Mesothelial cell of epicardium (in vitro differentiated cells): ENCODE data around the gene DNM3. TPM values are rescaled to one million over a fixed set of nuclear protein-coding genes. Genes with fewer than 3 reads are reported as not detected.

Experiments used
- DNase-seq, 2 experiments: peaks; one replicate each; pipeline ENCODE4 v3.0.0; 2021; ENCODE audit warnings: low spot score in 2 of 2; ENCODE audit not compliant: unreplicated experiment in 2 of 2
- H3K27ac Mint-ChIP-seq: 2 replicates; pipeline ENCODE4 v1.8.0; 2021; ENCODE audit warnings: mixed read lengths
- H3K27me3 Mint-ChIP-seq: 2 replicates; pipeline ENCODE4 v1.8.0; 2021; ENCODE audit warnings: low read depth, mixed read lengths
- H3K36me3 Mint-ChIP-seq: 2 replicates; pipeline ENCODE4 v1.8.0; 2021; ENCODE audit warnings: mixed read lengths
- H3K4me1 Mint-ChIP-seq: 2 replicates; pipeline ENCODE4 v1.8.0; 2021; ENCODE audit warnings: mixed read lengths
- H3K4me3 Mint-ChIP-seq: 2 replicates; pipeline ENCODE4 v1.8.0; 2021; ENCODE audit warnings: mild to moderate bottlenecking, moderate library complexity, mixed read lengths
- H3K9me3 Mint-ChIP-seq: 2 replicates; pipeline ENCODE4 v1.8.0; 2021; ENCODE audit warnings: mixed read lengths
- total RNA-seq: library from RNA; stranded (reverse); gene quantifications from 3 replicates; pipeline ENCODE4 v1.2.1, GENCODE V29; 2021
- TF ChIP-seq, protein P1 (sequence below): fragments of 200-600 bp; sonication (generic); IDR thresholded peaks from one replicate; pipeline ENCODE4 v1.5.0; 2021; ENCODE audit warnings: antibody characterized with exemption; ENCODE audit not compliant: unreplicated experiment

The DNM3 gene
- total RNA-seq, 1 donor from 2014 or later, result 5.0 TPM

DNA sequence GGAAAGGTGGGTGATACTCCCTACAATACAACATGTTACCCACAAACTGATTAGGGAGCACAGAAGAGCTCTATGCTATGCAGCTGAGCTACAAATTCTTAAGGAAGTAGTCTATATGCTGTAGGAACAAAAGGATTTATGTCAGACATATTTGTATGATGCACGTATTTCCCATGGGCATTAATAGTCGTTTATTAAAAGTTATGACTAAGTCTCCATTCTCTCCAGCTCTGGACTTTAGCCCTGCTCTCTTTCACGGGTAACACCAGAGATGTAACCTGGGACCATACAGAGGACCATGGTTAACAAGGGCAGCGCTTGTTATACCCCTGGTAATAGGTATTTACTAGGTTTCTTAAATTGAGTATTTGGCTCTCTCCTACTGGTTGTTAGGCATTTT lies 411.0 kb downstream of the DNM3 start:
- no peaks in the 10 kb centered on the region for H3K27me3 Mint-ChIP-seq

DNA sequence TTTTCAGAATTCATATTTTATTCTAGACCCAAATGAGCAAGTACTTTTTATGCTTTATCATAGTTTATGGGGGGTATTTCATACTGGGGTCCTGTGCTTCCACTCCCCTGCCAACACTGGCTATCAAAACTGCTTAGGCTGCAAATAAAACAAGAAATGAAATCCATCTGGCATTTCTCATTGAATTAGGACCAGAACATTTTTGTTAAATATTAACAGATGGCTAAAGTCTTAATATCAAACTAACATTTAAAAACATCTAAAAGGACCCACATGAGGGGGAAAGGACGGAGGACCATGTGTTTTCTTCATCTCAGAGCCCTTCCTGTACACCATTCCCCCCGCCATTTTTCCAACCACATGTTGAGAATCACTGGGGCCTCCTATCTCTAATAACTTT lies 411.7 kb downstream of the DNM3 start:
- peaks cover 14% of the 10 kb centered on the region for H3K4me1 Mint-ChIP-seq
- TF ChIP-seq, protein P1, sequence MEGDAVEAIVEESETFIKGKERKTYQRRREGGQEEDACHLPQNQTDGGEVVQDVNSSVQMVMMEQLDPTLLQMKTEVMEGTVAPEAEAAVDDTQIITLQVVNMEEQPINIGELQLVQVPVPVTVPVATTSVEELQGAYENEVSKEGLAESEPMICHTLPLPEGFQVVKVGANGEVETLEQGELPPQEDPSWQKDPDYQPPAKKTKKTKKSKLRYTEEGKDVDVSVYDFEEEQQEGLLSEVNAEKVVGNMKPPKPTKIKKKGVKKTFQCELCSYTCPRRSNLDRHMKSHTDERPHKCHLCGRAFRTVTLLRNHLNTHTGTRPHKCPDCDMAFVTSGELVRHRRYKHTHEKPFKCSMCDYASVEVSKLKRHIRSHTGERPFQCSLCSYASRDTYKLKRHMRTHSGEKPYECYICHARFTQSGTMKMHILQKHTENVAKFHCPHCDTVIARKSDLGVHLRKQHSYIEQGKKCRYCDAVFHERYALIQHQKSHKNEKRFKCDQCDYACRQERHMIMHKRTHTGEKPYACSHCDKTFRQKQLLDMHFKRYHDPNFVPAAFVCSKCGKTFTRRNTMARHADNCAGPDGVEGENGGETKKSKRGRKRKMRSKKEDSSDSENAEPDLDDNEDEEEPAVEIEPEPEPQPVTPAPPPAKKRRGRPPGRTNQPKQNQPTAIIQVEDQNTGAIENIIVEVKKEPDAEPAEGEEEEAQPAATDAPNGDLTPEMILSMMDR, result no peak
- H3K9me3 Mint-ChIP-seq, result peaks cover 6% of the 10 kb centered on the region
- no peak for DNase-seq
- no peak overlapping the region for H3K27ac Mint-ChIP-seq
- H3K36me3 Mint-ChIP-seq, result no peaks in the 10 kb centered on the region
- no peaks in the 10 kb centered on the region for H3K27me3 Mint-ChIP-seq
- H3K4me3 Mint-ChIP-seq, result no peak overlapping the region

More for the DNA sequence above, 411.0 kb downstream of the DNM3 start:
- Mint-ChIP-seq H3K4me3 (no peak overlapping the region), H3K9me3 (peaks cover 5% of the 10 kb centered on the region), H3K4me1 (peaks cover 14% of the 10 kb centered on the region), H3K36me3 (no peaks in the 10 kb centered on the region), H3K27ac (no peak overlapping the region)
- no peak for DNase-seq
- TF ChIP-seq, protein P1, result no peak

DNA sequence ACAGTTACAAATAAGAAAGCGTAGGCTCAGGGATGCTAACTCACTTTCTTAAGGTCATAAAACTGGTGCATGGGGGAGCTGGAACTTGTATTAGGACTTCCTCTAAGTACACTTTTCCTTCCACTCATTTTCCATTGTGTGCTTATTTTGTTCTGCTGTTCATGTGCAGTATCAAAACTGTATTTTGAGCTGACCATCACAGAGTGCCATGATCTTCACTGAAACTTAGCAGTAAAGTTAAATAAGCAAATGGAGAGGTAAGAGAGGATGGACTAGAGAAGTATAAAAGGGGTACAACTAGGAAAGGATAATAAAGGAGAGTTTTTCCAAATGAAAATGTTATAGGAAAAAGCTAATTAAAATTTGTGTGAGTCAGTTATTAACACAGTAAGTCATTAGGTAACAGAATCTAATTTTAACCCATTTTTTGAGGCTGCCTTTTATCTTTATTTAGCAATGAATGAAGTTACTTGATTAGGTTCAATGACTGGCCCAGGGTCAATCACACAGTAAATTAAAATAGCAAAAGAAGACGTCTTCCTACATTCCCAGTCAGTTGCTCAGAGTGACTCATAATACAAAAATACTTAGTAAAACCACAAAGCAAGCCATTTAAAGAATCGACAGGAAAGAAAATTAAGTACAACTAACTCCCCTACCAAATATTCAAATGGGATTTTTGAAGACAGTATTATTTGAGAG lies 413.4 kb downstream of the DNM3 start:
- Mint-ChIP-seq H3K9me3 (peaks cover 21% of the 10 kb centered on the region), H3K4me3 (no peak overlapping the region), H3K4me1 (peaks cover 8% of the 10 kb centered on the region)

DNA sequence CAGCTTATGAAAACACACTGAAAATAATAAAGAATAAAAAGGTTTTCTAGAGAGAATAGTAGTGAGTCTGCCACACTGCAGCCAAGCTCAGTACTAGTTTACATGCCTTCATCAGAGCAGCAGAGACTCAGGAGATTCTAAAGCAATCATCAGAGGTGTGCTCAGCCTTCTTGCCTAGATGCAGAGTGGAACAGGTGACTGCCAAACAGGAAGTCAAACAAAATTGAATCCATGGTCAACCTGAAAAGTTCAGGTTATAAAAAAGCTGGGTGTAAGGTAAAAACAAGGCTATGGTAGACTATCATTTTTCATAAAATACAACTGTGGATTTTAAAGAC lies 413.9 kb downstream of the DNM3 start:
- Mint-ChIP-seq H3K9me3 (peaks cover 25% of the 10 kb centered on the region), H3K4me3 (no peak overlapping the region), H3K27me3 (no peaks in the 10 kb centered on the region), H3K36me3 (peaks cover 7% of the 10 kb centered on the region), H3K27ac (no peak overlapping the region), H3K4me1 (peaks cover 6% of the 10 kb centered on the region)
- DNase-seq, result no peak
- TF ChIP-seq, protein P1, result no peak

More for the DNA sequence above, 413.4 kb downstream of the DNM3 start:
- no peak for DNase-seq
- Mint-ChIP-seq H3K27me3 (no peaks in the 10 kb centered on the region), H3K27ac (no peak overlapping the region), H3K36me3 (peaks cover 3% of the 10 kb centered on the region)
- TF ChIP-seq, protein P1, result no peak

DNA sequence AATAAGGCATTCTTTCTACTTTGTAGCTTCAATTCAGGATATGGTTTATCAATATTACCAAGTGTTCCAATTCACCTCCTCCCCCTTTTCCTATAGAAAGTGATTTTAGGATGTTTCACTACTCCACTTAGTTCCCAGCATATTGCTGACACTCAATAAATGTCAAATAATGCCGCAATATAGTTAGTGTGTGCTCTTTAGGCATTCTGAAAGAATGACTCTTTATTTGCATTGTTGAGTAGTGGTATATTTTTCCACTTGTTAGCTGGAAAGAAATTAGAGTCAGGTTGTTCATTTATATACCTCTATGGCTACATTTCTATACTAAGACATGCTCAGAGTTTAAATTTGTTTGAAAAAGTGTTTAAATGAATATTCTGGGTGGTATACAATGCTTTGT lies 424.6 kb downstream of the DNM3 start:
- peaks cover 10% of the 10 kb centered on the region for H3K9me3 Mint-ChIP-seq
- no peaks in the 10 kb centered on the region for H3K27me3 Mint-ChIP-seq
- H3K27ac Mint-ChIP-seq, result no peak overlapping the region

More for the DNA sequence above, 424.6 kb downstream of the DNM3 start:
- DNase-seq, result no peak
- H3K4me1 Mint-ChIP-seq, result peaks cover 48% of the 10 kb centered on the region
- peaks cover 5% of the 10 kb centered on the region for H3K36me3 Mint-ChIP-seq
- TF ChIP-seq, protein P1, result no peak
- no peak overlapping the region for H3K4me3 Mint-ChIP-seq
